Measurements from ENCODE around the gene KCNG1.

KCNG1 gene

GRCh38 chr20:51008718-51009117 lies 14.2 kb downstream of the KCNG1 start:
- TF ChIP-seq EZH2phosphoT487 (IDR thresholded peaks at IDR 0.05; ENCODE audit: low read length): no peak
- no peak for TF ChIP-seq EZH2 (optimal IDR thresholded peaks at IDR 0.05; ENCODE audit: low read depth, low read length)
- no peak for TF ChIP-seq CTCF (IDR thresholded peaks at IDR 0.05; ENCODE audit: low read length)
- Histone ChIP-seq H3K27ac (ENCODE audit: low read length) (no peak overlapping the region), H3K9ac (ENCODE audit: low read length) (no peak overlapping the region), H3K4me1 (ENCODE audit: low read length) (no peaks in the 10 kb centered on the region), H3K9me3 (replicated peaks; ENCODE audit: insufficient read depth, low read length) (no peaks in the 10 kb centered on the region), H3K9me2 (replicated peaks; ENCODE audit: insufficient read depth, low read length) (no peaks in the 10 kb centered on the region), H3K36me3 (replicated peaks; ENCODE audit: insufficient read depth, low read length) (no peaks in the 10 kb centered on the region), H3K27me3 (replicated peaks; ENCODE audit: insufficient read depth, low read length) (peaks cover 10% of the 10 kb centered on the region), H3K79me2 (ENCODE audit: low read length) (no peaks in the 10 kb centered on the region), H3K4me3 (ENCODE audit: low read length) (no peak overlapping the region), H3F3A (ENCODE audit: insufficient read depth, low read length) (no peaks in the 10 kb centered on the region), H2AFZ (ENCODE audit: low read length) (no peak overlapping the region), H4K20me1 (ENCODE audit: insufficient read depth, low read length) (no peaks in the 10 kb centered on the region), H3K4me2 (ENCODE audit: low read depth, low read length) (no peak overlapping the region)
- DNase-seq: no peak

DNA sequence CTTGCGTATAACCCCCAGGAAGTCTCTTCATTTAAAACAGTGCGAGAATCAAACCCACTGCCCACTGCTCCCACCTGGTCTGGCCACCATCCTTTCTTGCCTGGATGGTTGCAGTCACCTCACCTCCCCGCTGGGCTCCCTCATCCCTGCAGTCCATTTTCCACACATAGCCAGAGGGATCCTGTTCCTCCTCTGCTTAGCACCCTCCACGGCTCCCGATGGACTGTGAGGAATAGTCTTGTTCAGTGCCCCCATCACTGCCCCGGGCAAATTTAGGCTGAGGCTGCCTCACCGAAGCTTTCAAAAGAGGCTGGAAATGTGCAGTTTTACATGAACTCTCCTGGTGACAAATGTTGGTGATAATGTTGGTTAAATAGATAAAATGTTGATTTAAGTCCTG lies 17.7 kb downstream of the KCNG1 start:
- Histone ChIP-seq H3K27me3 (replicated peaks; ENCODE audit: insufficient read depth, low read length) (peaks cover 32% of the 10 kb centered on the region), H3K27ac (ENCODE audit: low read length) (no peak overlapping the region), H3K4me2 (ENCODE audit: low read depth, low read length) (no peak overlapping the region), H2AFZ (ENCODE audit: low read length) (no peak overlapping the region), H4K20me1 (ENCODE audit: insufficient read depth, low read length) (no peaks in the 10 kb centered on the region), H3K4me1 (ENCODE audit: low read length) (no peaks in the 10 kb centered on the region), H3F3A (ENCODE audit: insufficient read depth, low read length) (no peaks in the 10 kb centered on the region), H3K36me3 (replicated peaks; ENCODE audit: insufficient read depth, low read length) (no peaks in the 10 kb centered on the region), H3K4me3 (ENCODE audit: low read length) (no peak overlapping the region), H3K9me2 (replicated peaks; ENCODE audit: insufficient read depth, low read length) (no peaks in the 10 kb centered on the region), H3K79me2 (ENCODE audit: low read length) (no peaks in the 10 kb centered on the region), H3K9ac (ENCODE audit: low read length) (no peak overlapping the region), H3K9me3 (replicated peaks; ENCODE audit: insufficient read depth, low read length) (no peaks in the 10 kb centered on the region)
- TF ChIP-seq EZH2 (optimal IDR thresholded peaks at IDR 0.05; ENCODE audit: low read depth, low read length): no peak
- no peak for TF ChIP-seq EZH2phosphoT487 (IDR thresholded peaks at IDR 0.05; ENCODE audit: low read length)
- TF ChIP-seq CTCF (IDR thresholded peaks at IDR 0.05; ENCODE audit: low read length): no peak
- no peak for DNase-seq

DNA sequence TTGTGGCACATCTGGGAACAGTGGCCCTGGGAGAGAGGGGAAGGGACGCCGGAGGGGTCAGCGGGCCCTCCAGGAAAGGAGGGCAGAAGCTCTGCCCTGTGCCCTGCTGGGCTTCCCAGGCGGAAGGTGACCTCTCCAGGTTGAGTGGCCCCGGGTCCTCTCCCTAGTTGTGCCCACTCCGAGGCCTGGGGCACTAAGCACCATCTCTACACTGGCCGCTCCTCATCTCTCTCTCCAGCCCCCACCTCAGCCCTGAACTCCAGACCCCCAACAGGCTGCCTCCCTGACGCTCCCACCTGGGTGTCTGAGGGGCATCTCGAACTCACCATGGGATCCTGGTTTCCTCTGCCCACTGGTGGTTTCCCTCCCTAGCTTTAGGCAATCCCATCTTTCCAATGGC lies 18.1 kb downstream of the KCNG1 start:
- Histone ChIP-seq H3K27me3 (replicated peaks; ENCODE audit: insufficient read depth, low read length) (peaks cover 36% of the 10 kb centered on the region), H3K9ac (ENCODE audit: low read length) (no peak overlapping the region), H3K36me3 (replicated peaks; ENCODE audit: insufficient read depth, low read length) (no peaks in the 10 kb centered on the region)

More for the DNA sequence above, 18.1 kb downstream of the KCNG1 start:
- no peak overlapping the region for H3K4me3 ChIP-seq (ENCODE audit: low read length)
- no peaks in the 10 kb centered on the region for H3K4me1 ChIP-seq (ENCODE audit: low read length)
- TF ChIP-seq EZH2phosphoT487 (IDR thresholded peaks at IDR 0.05; ENCODE audit: low read length) (no peak), EZH2 (optimal IDR thresholded peaks at IDR 0.05; ENCODE audit: low read depth, low read length) (no peak), CTCF (IDR thresholded peaks at IDR 0.05; ENCODE audit: low read length) (no peak)
- no peak overlapping the region for H3K4me2 ChIP-seq (ENCODE audit: low read depth, low read length)
- no peak for DNase-seq
- H3K9me2 ChIP-seq (replicated peaks; ENCODE audit: insufficient read depth, low read length): no peaks in the 10 kb centered on the region
- no peaks in the 10 kb centered on the region for H3K79me2 ChIP-seq (ENCODE audit: low read length)
- H3K27ac ChIP-seq (ENCODE audit: low read length): no peak overlapping the region
- H3F3A ChIP-seq (ENCODE audit: insufficient read depth, low read length): no peaks in the 10 kb centered on the region
- no peaks in the 10 kb centered on the region for H3K9me3 ChIP-seq (replicated peaks; ENCODE audit: insufficient read depth, low read length)
- no peaks in the 10 kb centered on the region for H4K20me1 ChIP-seq (ENCODE audit: insufficient read depth, low read length)
- H2AFZ ChIP-seq (ENCODE audit: low read length): no peak overlapping the region
